ENCODE measurements around the gene ATP9A. TPM values are rescaled to one million over a fixed set of nuclear protein-coding genes. Genes with fewer than 3 reads are reported as not detected.

ATP9A gene
- total and polyA plus RNA-seq, 2 donors from 2014 or later = 7.1 to 40.2 TPM

GRCh38 chr20:51810155-51811041 is 42.2 kb upstream of the ATP9A start:
- Histone ChIP-seq H3K27ac (ENCODE audit: low read depth in 2 of 2, low read length in 2 of 2) (no peak overlapping the region), H3K4me3 (ENCODE audit: low read length in 3 of 3) (no peak overlapping the region), H3K36me3 (ENCODE audit: control insufficient read depth in 2 of 3, insufficient read depth in 3 of 3, low read length in 3 of 3) (no peaks in the 10 kb centered on the region), H3K9me3 (ENCODE audit: control insufficient read depth in 2 of 3, insufficient read depth in 1 of 3, low read length in 3 of 3) (no peaks in the 10 kb centered on the region), H3K4me1 (ENCODE audit: control insufficient read depth in 2 of 3, insufficient read depth in 2 of 3, low read depth in 1 of 3, low read length in 3 of 3) (no peaks in the 10 kb centered on the region), H3K9ac (ENCODE audit: low read length in 3 of 3) (no peak overlapping the region), H3K27me3 (ENCODE audit: control insufficient read depth, insufficient read depth, low read length) (no peaks in the 10 kb centered on the region)
- DNase-seq (no peak), FAIRE-seq (no peak)
- no peak for TF ChIP-seq CTCF (IDR thresholded peaks at IDR 0.05; ENCODE audit: borderline replicate concordance, extremely low read depth, insufficient read depth)
- intact Hi-C loops (cut with DNase I) = no loop called here

- Histone ChIP-seq H3K9ac (ENCODE audit: low read length in 3 of 3) (no peak overlapping the region), H3K27me3 (ENCODE audit: control insufficient read depth, insufficient read depth, low read length) (no peaks in the 10 kb centered on the region), H3K27ac (ENCODE audit: low read depth in 2 of 2, low read length in 2 of 2) (no peak overlapping the region), H3K36me3 (ENCODE audit: control insufficient read depth in 2 of 3, insufficient read depth in 3 of 3, low read length in 3 of 3) (no peaks in the 10 kb centered on the region), H3K4me1 (ENCODE audit: control insufficient read depth in 2 of 3, insufficient read depth in 2 of 3, low read depth in 1 of 3, low read length in 3 of 3) (no peaks in the 10 kb centered on the region), H3K9me3 (ENCODE audit: control insufficient read depth in 2 of 3, insufficient read depth in 1 of 3, low read length in 3 of 3) (no peaks in the 10 kb centered on the region), H3K4me3 (ENCODE audit: low read length in 3 of 3) (no peak overlapping the region)
- FAIRE-seq (no peak), DNase-seq (no peak)
- intact Hi-C loops (cut with DNase I) = loop anchor here (10.0 kb wide), 1 partner anchor 163 kb away; no protein-coding TSS in a partner anchor
- no peak for TF ChIP-seq CTCF (IDR thresholded peaks at IDR 0.05; ENCODE audit: borderline replicate concordance, extremely low read depth, insufficient read depth)
Measured at GRCh38 chr20:51807720-51808250, 39.6 kb upstream of the ATP9A start.

GRCh38 chr20:51804754-51805153 is 36.6 kb upstream of the ATP9A start:
- no peaks in the 10 kb centered on the region for H3K36me3 ChIP-seq (ENCODE audit: control insufficient read depth in 2 of 3, insufficient read depth in 3 of 3, low read length in 3 of 3)
- FAIRE-seq (no peak), DNase-seq (no peak)
- H3K27me3 ChIP-seq (ENCODE audit: control insufficient read depth, insufficient read depth, low read length) = no peaks in the 10 kb centered on the region
- H3K9ac ChIP-seq (ENCODE audit: low read length in 3 of 3) = no peak overlapping the region
- TF ChIP-seq CTCF (IDR thresholded peaks at IDR 0.05; ENCODE audit: borderline replicate concordance, extremely low read depth, insufficient read depth) = no peak
- H3K9me3 ChIP-seq (ENCODE audit: control insufficient read depth in 2 of 3, insufficient read depth in 1 of 3, low read length in 3 of 3) = no peaks in the 10 kb centered on the region
- intact Hi-C loops (cut with DNase I) = loop anchor here (10.0 kb wide), 1 partner anchor 160 kb away; no protein-coding TSS in a partner anchor
- H3K4me3 ChIP-seq (ENCODE audit: low read length in 3 of 3) = no peak overlapping the region
- peaks cover 0 to 3% (median 3%) of the 10 kb centered on the region in 3 donors for H3K4me1 ChIP-seq (ENCODE audit: control insufficient read depth in 2 of 3, insufficient read depth in 2 of 3, low read depth in 1 of 3, low read length in 3 of 3)
- no peak overlapping the region for H3K27ac ChIP-seq (ENCODE audit: low read depth in 2 of 2, low read length in 2 of 2)

All from kidney (tissue), 14 donors.